HG03460 (cell line): ENCODE data around the gene THAP4.

Source experiments
- ATAC-seq: cut with Tn5 transposase; IDR thresholded peaks from one replicate; pipeline ENCODE4 v1.9.1; 2021; ENCODE audit not compliant: unreplicated experiment

The THAP4 gene

DNA sequence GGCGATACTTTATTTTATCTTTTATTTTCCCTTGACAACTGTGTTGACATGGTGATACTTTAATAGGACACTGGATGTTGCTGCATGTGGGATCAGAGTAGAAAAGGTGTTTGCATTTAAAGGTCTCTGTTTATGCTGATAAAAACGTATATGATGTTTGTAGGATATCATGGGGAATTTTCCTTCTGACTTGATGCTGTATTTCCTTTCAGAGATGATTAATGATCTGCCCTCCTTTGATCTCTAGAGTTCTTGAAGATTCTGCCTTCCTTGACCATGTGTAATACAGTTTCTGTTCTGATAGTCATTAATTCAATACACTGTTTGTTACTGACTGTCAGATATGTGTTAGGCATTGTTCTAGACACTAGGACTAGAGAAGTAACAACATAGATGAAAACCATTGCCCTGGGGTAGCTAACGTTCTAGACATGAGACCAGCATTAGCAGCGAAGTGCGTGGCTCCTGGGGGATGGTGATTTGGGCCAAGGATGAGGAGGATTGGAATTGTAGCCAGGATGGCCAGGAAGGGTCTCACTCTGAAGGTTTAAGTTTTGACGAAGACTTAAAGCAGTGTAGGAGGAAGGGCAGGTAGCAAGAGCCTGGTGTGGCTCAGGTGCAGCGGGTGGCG lies 3.3 kb upstream of the THAP4 start:
- ATAC-seq, result no peak

- no peak for ATAC-seq
Measured at GRCh38 chr2:241639385-241639784, 2.4 kb upstream of the THAP4 start.

DNA sequence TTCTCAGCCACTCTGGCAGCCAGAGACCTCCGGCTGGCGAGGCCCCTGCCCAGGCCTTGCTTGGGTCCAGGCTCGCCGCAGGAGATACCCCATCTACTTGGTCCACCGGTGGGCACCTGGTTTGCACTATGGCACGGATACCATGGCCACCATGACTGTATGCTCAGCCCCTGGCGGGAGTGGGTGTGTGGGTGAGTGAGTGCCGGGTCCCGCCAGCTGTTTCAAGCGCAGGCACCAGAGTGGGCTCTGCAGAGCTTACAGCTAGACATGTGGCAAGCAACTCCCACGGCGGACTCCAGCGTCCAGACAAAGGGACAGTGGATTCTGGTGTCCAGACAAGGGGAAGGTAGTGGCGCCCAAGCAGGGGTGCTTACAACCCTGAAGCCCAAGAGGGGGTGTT lies 2.0 kb upstream of the THAP4 start:
- ATAC-seq, result no peak

DNA sequence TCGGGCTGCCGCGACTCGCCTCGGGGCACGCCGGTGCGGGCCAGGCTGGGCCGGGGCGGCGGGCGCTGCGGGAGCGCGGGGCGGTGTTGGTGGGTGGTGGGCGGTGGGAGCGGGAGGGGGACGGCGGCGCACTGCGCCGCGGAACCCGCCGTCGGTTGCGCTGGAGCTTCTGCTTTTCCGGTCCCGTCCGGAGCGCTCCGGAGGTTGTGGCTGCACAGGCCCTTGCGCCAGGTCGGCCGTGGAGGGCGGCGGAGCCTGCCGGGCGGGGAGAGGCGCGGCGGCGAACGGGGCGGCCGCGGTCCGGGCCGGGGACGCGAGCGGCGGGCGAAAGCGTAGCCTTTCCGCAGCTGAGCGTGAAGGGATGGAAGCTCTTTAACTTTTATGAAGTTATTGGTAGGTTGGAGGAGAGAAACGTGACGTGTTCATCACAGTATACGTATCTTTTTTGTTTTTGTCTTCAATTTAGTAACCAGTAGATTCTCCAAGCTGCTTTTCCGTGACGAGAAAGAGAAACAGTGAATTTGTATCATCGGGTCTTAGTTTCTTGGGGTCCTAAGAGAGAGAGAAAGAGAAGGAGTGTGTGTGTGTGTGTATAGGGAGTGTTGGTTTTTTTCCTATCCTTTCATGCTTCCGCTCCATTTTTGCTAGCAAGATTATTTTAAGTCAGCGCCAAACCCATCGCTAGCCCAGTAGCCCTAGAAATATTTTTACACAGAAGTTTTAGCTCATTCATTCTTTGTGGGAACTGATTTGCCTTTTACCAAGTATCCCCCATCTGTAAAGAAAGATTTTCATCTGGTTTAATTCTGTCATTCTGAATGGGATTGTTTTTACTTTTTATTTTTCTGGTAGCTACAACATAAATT lies 1.1 kb upstream of the THAP4 start:
- ATAC-seq, result peak; percentile 27

GRCh38 chr2:241636182-241637017 lies 558 bp downstream of the THAP4 start:
- ATAC-seq, result peak; percentile 31

- no peak for ATAC-seq
Measured at GRCh38 chr2:241635756-241636155, 1.2 kb downstream of the THAP4 start.

- ATAC-seq, result no peak
Measured at GRCh38 chr2:241633561-241633960, 3.4 kb downstream of the THAP4 start.

GRCh38 chr2:241632478-241633325 lies 4.3 kb downstream of the THAP4 start:
- no peak for ATAC-seq

DNA sequence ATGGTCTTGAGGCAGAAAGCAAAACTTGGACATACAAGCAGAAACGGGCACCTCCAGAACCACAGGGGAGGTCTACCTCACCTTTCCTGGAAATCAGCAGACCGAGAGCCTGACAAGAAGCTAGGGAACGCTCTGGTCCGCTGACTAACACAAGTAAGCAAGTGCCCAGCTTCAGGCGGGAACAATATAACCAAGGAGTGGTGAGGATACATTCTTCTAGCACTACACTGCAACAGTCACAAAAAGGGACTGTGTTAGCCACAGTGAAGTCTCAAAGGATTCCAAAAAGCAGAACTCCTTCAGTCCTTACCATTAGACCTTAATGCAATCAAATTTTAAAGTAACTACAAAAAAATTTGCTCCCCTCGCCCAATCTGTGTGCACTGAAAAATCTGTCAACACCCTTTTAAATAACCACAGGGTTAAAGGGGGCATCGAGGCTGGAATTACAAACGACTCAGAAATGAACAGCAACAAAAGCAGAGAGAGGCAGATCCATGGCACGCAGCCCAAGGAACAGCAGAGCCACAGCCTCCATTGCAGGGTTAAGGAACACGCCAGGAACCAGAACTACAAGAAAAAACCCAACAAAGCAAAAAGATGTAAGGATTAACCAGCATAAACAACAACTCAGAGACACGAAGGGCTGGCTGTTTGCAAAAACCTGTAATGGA lies 7.1 kb downstream of the THAP4 start:
- ATAC-seq, result no peak

DNA sequence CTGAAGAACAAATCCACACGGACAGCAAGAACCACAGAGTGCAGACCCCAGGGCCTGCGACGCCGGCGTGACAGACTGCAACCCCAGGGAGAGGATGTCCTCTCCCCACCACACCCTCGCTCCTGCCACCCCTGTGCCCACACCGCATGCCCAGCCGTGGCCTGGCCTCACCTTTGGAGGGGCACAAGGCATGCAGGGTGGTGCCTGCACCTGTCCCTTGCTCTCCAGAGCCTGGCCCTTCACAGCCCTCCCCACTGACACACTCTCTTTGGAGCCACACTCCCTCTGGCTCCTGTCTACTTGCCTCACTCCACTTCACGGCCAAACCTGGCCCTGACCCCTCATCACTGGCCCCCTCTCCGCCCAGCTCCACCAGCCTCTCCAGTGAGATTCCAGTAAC lies 9.3 kb downstream of the THAP4 start:
- no peak for ATAC-seq

GRCh38 chr2:241620419-241620769 lies 16.6 kb downstream of the THAP4 start:
- no peak for ATAC-seq

- no peak for ATAC-seq
Measured at GRCh38 chr2:241619597-241620418, 17.1 kb downstream of the THAP4 start.

DNA sequence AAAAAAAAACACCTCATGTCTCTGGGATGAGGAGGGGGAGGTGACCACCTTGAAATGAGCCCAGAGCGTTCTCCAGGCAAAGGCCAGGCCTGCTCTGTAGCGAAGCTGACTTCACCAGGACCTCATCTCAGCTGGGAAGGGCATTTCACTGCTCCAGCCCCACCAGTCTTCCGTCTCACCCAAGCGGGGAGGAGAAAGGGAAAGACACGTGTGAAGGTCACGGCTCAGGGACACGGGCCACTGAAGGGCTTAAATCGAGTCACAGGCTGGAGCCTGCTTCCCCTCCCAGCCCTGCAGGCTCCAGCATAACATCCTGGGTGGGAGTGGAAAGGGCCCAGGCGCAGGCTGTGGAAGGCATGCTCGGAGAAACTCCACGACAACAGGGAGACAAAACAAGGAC lies 18.1 kb downstream of the THAP4 start:
- ATAC-seq, result no peak

DNA sequence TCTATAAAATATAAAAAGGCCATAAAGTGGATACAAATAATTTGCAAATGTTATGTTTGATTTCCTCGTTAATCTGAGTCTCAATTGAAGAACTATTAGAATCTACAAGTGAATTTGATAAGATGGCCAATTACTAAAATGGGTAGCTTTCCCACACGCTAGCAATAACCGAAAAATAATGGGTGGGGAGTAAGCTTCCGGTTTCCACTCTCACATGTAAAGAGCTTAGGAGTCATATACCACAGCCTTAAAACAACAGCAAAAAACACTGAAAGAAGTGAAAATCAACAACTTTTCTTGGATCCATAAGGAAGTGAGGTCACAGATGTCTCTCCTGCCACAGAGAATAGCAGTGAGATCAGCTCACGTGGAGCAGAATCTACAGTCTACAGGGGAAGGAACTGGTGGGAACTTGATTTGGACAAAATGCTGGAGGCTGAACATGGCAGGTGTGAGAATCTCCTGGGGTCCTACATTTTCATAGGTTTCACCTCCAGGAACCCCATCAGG lies 18.6 kb downstream of the THAP4 start:
- no peak for ATAC-seq

DNA sequence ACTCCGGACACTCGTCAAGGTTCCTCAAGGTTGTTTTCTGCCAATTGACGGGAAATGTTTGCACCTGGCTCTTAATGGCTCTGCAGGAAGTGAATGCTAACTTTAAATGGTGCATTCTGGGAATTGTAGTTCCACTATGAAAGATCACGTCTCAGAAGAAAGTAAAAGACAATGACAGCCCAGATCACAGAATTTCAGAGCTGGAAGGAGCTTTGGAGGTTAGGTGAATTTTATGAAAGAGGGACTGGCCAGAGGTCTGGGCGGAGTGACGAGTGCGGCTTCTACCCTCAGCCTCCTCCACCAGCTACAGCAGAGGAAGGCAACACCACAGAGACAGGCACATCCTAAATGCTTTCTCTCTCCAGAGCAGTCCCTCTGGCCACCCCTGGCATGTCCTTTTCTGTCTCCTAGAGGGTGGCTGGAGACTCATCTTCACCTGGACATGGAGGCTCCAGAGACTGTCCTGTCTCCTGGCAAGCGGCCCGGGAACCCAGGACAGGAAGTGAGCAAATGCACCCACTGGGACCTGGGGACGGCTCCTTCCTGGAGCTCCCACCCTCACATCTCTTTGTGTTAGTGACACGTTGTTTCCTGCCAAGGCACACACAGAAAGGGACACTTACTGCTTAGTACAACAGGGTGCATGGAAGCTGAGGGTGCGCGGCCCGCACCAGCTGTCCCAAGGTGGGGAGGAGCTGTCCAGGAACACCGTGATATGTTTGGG lies 19.4 kb downstream of the THAP4 start:
- ATAC-seq, result peak; percentile 66

DNA sequence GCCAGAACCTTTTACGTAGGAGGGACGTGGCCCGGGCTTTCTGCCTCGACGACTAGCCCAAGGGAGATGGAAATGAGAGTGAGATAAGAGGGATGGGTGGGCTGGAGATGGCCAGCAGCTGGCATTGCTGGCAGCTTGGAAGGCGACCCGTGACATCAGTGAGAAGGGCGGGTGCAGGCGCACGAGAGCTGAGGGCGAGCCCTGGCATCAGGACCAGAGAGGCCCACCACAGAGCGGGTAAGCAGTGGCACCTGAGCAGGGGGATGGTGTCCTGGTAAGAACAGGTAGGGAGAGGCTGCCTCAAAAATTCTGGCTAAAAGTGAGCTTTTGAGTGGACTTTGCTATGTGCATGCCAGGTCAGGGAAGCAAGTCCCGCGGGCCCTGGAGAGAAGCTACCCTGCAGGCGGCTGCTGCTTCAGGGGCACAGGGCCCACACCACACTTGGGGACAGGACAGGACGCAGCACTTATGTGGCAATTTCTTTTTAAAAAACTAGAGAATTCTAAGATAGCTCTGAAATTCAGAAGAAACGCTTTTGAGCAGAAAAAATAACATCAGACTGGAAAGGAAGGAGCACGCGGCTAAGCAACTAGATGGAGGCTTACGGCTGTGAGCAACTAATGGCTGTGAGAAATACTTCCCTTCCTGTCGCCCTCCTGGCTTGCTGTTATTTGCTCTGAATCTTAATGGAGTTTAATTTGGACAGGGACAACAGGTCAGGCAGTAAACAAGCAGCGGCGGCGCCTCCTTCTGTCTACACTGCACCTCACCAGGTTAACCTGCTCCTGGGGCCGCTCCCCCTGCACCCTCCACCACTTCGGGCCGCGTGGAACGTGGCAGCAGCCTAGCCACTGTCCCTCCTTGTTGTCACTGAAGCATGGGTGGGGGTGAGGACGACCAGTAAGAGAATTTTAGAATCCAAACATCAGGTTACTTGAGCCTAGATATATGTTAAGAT lies 20.5 kb downstream of the THAP4 start:
- no peak for ATAC-seq

GRCh38 chr2:241615522-241616052 lies 21.4 kb downstream of the THAP4 start:
- no peak for ATAC-seq
